ACC112 (cell line): ENCODE data around the gene ZNF716.
"Not testable (repeated sequence)": the region's sequence is repeated elsewhere in the genome, so short reads cannot be mapped to it uniquely, and the experiment has no call there.

ENCODE experiments used
- H2AFZ ChIP-seq: fragments of 200-600 bp; sonication (generic); one replicate; pipeline ENCODE4 v1.6.0; 2017; ENCODE audit warnings: antibody characterized with exemption, low read length; ENCODE audit not compliant: unreplicated experiment
- H3K27ac ChIP-seq: fragments of 200-600 bp; sonication (generic); 2 replicates; pipeline ENCODE4 v1.5.1; 2014; ENCODE audit warnings: low read depth, mild to moderate bottlenecking, antibody characterized with exemption, low read length, moderate library complexity
- H3K27me3 ChIP-seq: fragments of 200-600 bp; sonication (generic); 2 replicates; pipeline ENCODE4 v1.6.1; 2014; ENCODE audit warnings: mild to moderate bottlenecking, antibody characterized with exemption, low read length, moderate library complexity, mixed read lengths; ENCODE audit not compliant: insufficient read depth
- H3K36me3 ChIP-seq: fragments of 200-600 bp; sonication (generic); 2 replicates; pipeline ENCODE4 v1.6.1; 2016; ENCODE audit warnings: mild to moderate bottlenecking, antibody characterized with exemption, low read length, moderate library complexity, mixed read lengths; ENCODE audit not compliant: insufficient read depth
- H3K4me1 ChIP-seq: fragments of 200-600 bp; sonication (generic); one replicate; pipeline ENCODE4 v1.6.1; 2016; ENCODE audit warnings: low read length, mixed read lengths; ENCODE audit not compliant: insufficient read depth, unreplicated experiment, control insufficient read depth
- H3K4me3 ChIP-seq: fragments of 200-600 bp; sonication (generic); 2 replicates; pipeline ENCODE4 v1.5.1; 2014; ENCODE audit warnings: mild to moderate bottlenecking, low read depth, low read length
- H3K79me2 ChIP-seq: fragments of 200-600 bp; sonication (generic); one replicate; pipeline ENCODE4 v1.6.0; 2016; ENCODE audit warnings: low read length; ENCODE audit not compliant: control insufficient read depth, unreplicated experiment, insufficient read depth

Gene ZNF716

DNA sequence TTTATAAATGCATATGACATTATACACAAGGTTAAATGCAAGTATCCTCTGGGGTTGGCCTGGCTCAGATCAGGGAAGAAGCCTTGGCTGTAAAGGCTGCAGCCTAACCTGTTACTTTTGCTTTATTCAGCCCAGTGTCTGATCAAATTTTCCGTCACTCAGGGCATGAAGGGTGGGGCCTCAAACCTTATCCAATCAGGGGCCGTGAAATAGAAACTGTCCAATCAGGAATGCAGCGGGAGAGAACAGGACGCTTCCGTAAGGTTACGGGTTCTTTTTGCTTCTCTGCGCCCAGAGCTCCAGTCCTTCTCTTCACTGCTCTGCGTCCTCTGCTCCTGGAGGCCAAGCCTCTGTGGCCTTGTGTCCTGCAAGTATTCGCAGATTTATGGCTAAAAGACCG is at the start of gene ZNF716:
Gene ZNF716 (plus strand): TSS at position 274 of the 400 bp plus-strand sequence. CDS start 112 bp downstream, at position 386.
- Histone ChIP-seq H3K27me3 (no peaks in the 10 kb centered on the region), H3K79me2 (no peaks in the 10 kb centered on the region), H3K36me3 (no peaks in the 10 kb centered on the region), H3K27ac (no peak within 1 kb of the TSS), H3K4me1 (no peaks in the 10 kb centered on the region), H2AFZ (no peak within 1 kb of the TSS), H3K4me3 (no peak within 1 kb of the TSS)

DNA sequence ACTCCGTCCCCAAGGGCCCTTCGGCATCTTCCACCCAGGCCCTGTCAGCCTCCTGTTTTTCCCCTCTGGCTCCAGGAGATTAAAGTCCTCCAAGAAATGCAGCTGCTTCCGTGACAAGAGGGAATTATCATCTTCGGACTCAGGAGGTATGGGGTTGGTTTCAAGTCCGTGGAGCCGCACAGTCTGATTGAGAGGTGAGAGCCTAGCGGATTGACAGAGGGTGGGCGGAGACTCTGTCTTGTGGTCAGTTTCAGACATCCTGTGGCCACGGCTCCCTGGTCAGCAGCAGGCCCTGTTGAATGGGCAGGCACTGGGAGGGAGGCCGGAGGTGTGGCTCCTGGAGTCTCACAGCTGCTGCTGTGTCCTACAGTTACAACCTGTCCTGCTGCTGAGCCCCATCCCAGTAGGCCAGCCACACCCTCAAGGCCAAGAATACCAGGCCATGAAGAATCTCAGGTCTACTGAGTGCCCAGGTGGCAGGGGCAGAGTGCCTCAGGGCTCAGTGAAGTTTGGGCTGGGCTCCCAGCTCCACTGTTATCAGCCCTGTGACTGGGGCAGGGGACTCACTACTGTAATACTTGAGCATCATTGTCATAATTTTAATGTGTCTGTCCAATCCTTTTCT is 49.3 kb upstream of the ZNF716 start:
- Histone ChIP-seq H3K27ac (no peak overlapping the region), H3K79me2 (no peaks in the 10 kb centered on the region), H3K4me3 (no peak overlapping the region), H3K27me3 (no peaks in the 10 kb centered on the region), H3K4me1 (no peaks in the 10 kb centered on the region), H2AFZ (no peak overlapping the region), H3K36me3 (no peaks in the 10 kb centered on the region)

DNA sequence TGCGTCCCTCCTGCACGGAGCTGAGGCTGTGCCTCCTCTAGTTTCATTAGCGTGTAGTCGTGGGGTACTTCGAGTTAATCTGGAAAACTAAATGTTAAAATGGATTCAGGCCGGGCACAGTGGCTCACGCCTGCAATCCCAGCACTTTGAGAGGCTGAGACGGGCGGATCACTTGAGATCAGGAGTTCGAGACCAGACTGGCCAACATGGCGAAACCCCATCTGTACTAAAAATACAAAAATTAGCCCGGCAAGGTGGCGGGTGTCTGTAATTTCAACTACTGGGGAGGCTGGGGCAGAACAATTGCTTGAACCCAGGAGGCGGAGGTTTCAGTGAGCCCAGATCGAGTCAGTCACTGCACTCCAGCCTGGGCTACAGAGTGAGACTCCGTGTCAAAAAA is 46.9 kb upstream of the ZNF716 start:
- not testable (repeated sequence) for H3K4me1 ChIP-seq, H2AFZ ChIP-seq, H3K27ac ChIP-seq, H3K27me3 ChIP-seq, H3K36me3 ChIP-seq, H3K79me2 ChIP-seq, H3K4me3 ChIP-seq

DNA sequence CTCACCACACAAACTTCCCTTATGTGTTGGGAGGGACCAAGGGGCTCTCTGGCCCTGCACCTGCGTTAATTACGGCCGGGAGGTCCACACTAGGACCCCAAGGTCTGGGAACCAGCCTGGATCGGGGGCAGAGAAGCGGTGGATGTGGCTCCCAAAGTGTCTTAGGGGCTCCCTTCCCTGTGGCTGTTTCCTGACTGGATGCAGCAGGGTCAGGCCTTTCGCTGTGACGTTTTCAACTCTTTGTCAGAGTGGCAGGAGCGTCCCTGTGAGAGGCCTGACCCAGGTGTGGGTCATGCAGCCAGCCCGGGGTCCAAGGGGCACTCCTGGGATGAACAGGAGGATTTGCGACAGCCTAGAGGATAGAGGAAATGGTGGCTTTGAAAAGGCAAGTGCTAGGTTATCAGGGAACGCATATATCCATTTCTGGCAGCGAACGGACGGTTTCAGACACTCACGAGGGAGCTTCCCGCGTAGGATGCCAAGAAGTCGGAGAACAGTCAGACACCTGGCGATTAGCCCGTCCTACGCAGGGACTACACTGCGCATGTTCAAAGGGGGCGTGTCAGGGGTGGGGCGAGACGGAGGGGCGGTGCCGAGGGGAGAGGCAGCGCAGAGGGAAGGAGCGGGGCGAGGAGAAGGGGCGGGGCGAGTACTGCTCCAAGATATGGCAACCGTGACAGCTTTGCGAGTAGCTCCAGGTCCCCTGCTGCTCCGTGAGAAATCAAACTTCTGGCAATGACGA is 46.2 kb upstream of the ZNF716 start:
- H2AFZ ChIP-seq: no peak overlapping the region
- H3K36me3 ChIP-seq: no peaks in the 10 kb centered on the region
- H3K27me3 ChIP-seq: no peaks in the 10 kb centered on the region
- no peak overlapping the region for H3K27ac ChIP-seq
- H3K4me1 ChIP-seq: no peaks in the 10 kb centered on the region
- no peaks in the 10 kb centered on the region for H3K79me2 ChIP-seq
- H3K4me3 ChIP-seq: no peak overlapping the region

DNA sequence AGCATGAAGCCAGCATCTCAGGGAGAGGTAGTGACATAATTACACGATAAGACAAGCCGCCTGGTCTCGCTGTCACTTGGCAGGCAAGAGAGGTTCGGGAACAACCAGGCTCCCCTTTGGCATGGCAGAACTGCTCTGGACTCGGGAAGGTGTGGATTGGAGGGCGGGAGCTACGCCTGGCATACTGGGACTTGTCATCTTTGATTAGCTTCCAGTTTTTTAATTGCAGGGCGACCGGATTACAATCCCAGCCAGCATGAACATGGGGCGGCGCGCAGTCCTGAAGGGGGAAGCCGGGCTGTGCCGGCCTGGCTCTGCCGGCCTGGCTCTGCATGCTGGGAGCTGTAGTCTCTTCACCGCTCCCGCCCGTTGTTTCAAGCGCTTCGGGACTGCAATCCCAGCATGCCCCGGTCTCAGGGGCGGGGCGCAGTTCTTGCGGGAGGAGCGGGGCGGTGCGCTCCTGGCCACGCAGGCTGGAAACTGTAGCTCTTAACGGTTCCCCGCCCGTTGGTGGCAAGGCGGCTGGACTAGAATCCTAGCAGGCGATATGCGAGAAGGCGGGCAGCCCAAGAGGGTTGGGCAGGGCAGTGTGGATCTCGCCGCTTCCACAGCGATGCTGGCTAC is 45.5 kb upstream of the ZNF716 start:
- Histone ChIP-seq H3K4me1 (no peaks in the 10 kb centered on the region), H3K27ac (no peak overlapping the region), H3K79me2 (no peaks in the 10 kb centered on the region), H3K4me3 (no peak overlapping the region), H3K36me3 (no peaks in the 10 kb centered on the region), H2AFZ (no peak overlapping the region), H3K27me3 (no peaks in the 10 kb centered on the region)

DNA sequence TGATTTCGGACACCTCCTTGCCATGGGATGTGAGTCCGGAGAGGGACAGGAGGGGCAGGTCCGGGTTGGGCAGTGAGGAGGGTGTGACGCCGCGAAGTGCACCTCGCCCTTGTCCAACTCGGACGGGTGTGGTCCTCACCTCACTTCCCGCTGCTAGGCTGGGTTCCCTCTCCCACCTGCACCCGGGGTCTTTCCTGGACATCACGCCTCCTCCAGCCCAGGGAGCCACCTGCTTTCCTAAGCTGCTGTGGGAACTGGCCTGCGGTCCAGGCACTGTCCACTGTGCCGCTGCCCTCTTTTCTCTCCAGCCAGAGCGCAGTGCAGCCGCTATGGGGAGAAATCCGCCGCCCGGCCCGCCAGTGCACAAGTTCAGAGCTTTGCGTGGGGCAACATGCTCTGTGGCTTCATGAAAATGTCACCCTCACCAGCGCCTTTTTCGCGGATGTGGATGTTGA is 45.0 kb upstream of the ZNF716 start:
- H3K27ac ChIP-seq: no peak overlapping the region
- no peak overlapping the region for H3K4me3 ChIP-seq
- no peak overlapping the region for H2AFZ ChIP-seq
- H3K4me1 ChIP-seq: no peaks in the 10 kb centered on the region
- H3K36me3 ChIP-seq: no peaks in the 10 kb centered on the region
- no peaks in the 10 kb centered on the region for H3K79me2 ChIP-seq
- H3K27me3 ChIP-seq: no peaks in the 10 kb centered on the region

DNA sequence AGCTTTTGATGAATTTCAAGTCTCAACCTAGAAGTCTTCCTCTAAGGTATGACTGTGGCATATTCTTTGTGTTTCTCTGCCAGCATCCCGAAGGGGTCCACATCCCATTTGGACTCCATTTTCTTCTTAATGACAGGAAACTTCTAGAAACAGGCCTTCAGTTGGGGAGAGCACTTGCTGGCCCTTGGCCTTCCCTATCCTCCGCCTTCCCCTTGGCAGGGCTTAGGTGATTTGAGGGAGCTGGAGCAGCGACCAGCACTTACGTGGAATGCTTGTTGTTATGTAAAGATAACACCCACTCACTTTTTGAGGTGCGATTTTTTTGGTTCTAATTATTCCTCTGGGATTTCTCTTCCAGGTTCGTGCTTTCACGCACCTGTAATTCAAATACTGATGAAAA is 42.9 kb upstream of the ZNF716 start:
- H3K27me3 ChIP-seq: no peaks in the 10 kb centered on the region
- no peak overlapping the region for H3K4me3 ChIP-seq
- H3K4me1 ChIP-seq: no peaks in the 10 kb centered on the region
- H3K27ac ChIP-seq: no peak overlapping the region
- no peaks in the 10 kb centered on the region for H3K36me3 ChIP-seq
- H2AFZ ChIP-seq: no peak overlapping the region
- no peaks in the 10 kb centered on the region for H3K79me2 ChIP-seq

DNA sequence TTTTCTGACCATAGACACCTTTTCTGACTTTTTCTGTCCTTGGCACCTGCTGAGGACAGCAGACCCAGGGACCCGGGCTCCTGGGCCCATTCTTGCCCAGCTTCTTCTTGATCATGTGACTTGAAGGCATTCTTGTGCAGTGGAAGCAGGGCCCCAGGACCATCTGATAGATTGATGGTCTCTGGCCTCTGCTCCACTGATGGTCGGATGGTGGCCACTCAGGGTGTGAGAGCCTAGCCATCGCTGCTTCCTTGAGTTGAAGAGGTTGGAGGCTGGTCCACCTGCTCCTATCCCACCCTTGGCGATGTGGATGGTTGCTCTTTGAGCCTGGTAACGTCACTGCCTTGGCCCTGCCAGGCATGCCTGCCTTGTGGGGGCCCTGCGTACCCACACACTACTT is 37.8 kb upstream of the ZNF716 start:
- Histone ChIP-seq H2AFZ (no peak overlapping the region), H3K27ac (no peak overlapping the region), H3K4me3 (no peak overlapping the region), H3K27me3 (no peaks in the 10 kb centered on the region), H3K4me1 (no peaks in the 10 kb centered on the region), H3K36me3 (no peaks in the 10 kb centered on the region), H3K79me2 (no peaks in the 10 kb centered on the region)

DNA sequence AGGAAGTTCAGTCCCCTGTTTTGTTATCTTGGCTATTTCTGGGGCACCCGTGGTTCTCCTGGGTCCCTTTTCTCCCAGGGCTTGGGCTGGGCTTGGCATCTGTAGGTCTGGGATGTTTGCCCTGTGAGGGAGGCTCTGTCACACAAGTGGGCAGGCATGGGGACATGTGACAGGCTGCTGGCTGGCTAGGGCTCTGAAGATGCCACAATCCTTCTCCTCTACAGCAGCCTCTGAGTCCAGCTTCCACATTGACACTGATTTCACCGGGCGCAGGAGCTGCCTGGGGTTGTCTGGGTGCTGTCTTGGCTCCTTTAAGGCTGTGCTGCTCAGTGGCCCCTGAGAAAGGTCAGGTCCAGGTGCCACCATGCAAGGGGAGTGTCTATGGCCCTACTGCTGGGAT is 37.4 kb upstream of the ZNF716 start:
- no peak overlapping the region for H3K4me3 ChIP-seq
- H3K79me2 ChIP-seq: no peaks in the 10 kb centered on the region
- H2AFZ ChIP-seq: no peak overlapping the region
- H3K36me3 ChIP-seq: no peaks in the 10 kb centered on the region
- H3K27me3 ChIP-seq: no peaks in the 10 kb centered on the region
- H3K4me1 ChIP-seq: no peaks in the 10 kb centered on the region
- H3K27ac ChIP-seq: no peak overlapping the region

DNA sequence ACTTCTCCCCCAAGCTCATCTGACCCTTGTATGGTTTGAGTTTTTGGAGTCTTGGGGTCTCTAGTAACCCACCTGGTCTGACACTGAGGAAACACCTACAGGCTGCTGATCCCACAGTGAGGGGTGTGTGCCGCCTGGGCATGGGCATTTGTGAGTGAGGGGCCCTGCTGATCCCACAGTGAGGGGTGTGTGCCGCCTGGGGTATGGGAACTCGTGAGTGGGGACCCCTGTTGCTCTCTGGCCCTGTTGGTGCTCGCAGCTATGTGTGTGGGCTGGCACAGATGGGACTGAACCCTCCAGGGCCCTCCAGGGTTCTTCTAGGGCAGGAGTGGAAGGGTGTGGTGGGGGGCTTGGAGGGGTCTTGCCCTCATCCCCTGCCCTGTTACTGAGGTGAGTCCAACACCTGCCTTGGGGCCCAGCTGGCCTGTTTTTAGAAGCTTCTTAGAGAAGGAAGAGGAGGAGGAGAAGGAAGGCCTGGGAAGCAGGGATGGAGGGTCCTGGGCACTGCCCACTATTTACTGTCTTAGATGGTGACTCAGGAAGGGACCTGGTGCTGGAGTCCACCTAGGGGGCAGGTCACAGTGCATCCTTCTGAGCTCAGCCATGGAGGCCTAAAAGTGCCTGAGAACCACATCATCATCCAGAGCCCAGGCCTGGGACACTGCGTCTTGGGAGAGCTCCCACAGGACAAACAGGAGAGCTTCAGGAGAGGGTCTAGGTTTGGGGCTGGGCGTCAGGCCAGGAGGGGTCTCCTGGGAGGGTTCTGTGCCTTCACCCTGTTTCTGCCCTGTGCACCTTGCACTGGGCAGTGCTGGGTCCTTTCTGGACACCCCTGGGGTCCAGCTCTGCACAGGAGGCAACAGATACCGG is 36.2 kb upstream of the ZNF716 start:
- no peaks in the 10 kb centered on the region for H3K79me2 ChIP-seq
- H2AFZ ChIP-seq: no peak overlapping the region
- H3K27me3 ChIP-seq: no peaks in the 10 kb centered on the region
- H3K4me1 ChIP-seq: no peaks in the 10 kb centered on the region
- no peak overlapping the region for H3K4me3 ChIP-seq
- H3K27ac ChIP-seq: no peak overlapping the region
- H3K36me3 ChIP-seq: no peaks in the 10 kb centered on the region
